Right renal cortex interstitium (tissue), 3 donors: ENCODE results near the gene UBE2Q2. TPM values are rescaled to one million over a fixed set of nuclear protein-coding genes. Genes with fewer than 3 reads are reported as not detected.
"Not testable (repeated sequence)": the region's sequence is repeated elsewhere in the genome, so short reads cannot be mapped to it uniquely, and the experiment has no call there.

ENCODE experiments used
- DNase-seq, 3 donors: peaks; one replicate each; pipeline ENCODE4 v3.0.0-alpha.2; 2013; ENCODE audit warnings: low read depth in 3 of 3, low spot score in 2 of 3
- polyA plus RNA-seq, 3 donors: library from polyadenylated mRNA; unstranded; fragments of 120-200 nt; gene quantifications; one replicate each; pipeline ENCODE4 v1.2.1, GENCODE V29; 2013; ENCODE audit not compliant: insufficient read length in 3 of 3

Gene UBE2Q2
- 10 to 100 TPM; 51.8 to 57.8 (median 55.8) TPM for polyA plus RNA-seq

GRCh38 chr15:75842722-75843677 lies at the start of gene UBE2Q2:
Gene UBE2Q2, plus strand, starts transcription at chr15:75843447. Its CDS starts 220 bp downstream, at chr15:75843667.
- DNase-seq = peak in 1 of 3 donors; percentile 41

DNA sequence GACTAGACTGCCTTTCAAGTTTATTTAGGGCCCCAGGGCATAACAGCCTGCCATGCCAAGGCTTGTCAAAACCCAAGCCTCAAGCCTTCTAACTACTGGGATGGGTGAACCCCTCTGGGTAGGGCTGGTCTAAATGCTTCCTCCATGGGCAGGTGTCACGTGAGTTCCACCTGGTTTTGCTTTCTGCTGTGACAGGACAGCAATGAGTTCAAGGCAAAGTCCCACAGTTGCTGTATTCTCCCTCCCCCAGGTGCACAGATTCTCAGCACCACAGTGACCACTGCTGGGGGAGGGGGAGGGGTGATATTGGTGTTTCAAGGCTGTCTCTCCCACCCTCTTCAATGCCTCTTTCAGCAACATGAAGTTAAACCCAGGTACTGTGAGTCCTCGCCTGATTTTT lies 46.9 kb upstream of the UBE2Q2 start:
- DNase-seq = no peak

- DNase-seq = not testable (repeated sequence)
Observed at GRCh38 chr15:75797146-75797545, 46.1 kb upstream of the UBE2Q2 start.

GRCh38 chr15:75799190-75799589 lies 44.1 kb upstream of the UBE2Q2 start:
- DNase-seq = no peak

DNA sequence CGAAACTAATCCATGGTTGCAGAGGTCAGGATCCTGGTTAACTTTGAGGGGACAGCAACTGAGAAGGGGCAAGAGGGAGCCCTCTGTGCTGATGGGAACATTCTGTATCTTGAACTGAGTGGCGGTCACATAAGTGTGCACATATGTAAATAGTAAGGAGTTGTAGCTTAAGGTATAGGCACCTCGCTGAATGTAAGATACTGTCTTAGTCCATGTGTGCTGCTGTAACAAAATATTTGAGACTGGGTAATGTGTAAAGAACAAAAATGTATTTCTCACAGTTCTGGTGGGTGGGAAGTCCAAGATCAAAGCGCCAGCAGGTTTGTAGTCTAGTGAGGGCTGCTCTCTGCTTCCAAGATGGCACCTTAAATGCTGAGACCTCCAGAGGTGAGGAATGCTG lies 42.8 kb upstream of the UBE2Q2 start:
- DNase-seq = not testable (repeated sequence)

- DNase-seq = peak; percentile 43 to 65 (median 55)
Observed at GRCh38 chr15:75801859-75802593, 41.2 kb upstream of the UBE2Q2 start.

DNA sequence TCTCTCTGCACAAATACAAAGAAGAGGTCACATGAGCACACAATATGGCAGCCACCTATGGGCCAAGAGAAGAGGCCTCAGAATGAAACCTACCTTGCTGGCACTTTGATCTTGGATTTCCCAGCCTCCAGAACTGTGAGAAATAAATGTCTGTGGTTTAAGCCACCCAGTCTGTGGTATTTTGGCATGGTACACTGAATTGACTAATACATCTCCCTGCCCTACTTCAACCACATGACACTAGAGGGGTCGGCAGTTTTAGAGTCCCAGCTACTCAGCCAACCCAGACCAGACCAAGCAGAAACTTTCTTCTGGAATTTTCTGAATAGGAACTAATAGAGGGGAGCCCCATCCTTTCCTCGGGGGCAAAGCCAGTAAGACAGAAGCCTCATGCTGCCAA lies 35.8 kb upstream of the UBE2Q2 start:
- not testable (repeated sequence) for DNase-seq

- DNase-seq = not testable (repeated sequence)
Observed at GRCh38 chr15:75808009-75808408, 35.2 kb upstream of the UBE2Q2 start.

GRCh38 chr15:75808563-75808962 lies 34.7 kb upstream of the UBE2Q2 start:
- no peak for DNase-seq

GRCh38 chr15:75809986-75810750 lies 33.1 kb upstream of the UBE2Q2 start:
- DNase-seq = no peak

GRCh38 chr15:75810874-75811498 lies 32.3 kb upstream of the UBE2Q2 start:
- no peak for DNase-seq

- DNase-seq = no peak
Observed at GRCh38 chr15:75811626-75812025, 31.6 kb upstream of the UBE2Q2 start.

- no peak for DNase-seq
Observed at GRCh38 chr15:75814794-75815193, 28.5 kb upstream of the UBE2Q2 start.

- DNase-seq = no peak
Observed at GRCh38 chr15:75815811-75816719, 27.2 kb upstream of the UBE2Q2 start.

GRCh38 chr15:75817138-75817935 lies 25.9 kb upstream of the UBE2Q2 start:
- no peak for DNase-seq

DNA sequence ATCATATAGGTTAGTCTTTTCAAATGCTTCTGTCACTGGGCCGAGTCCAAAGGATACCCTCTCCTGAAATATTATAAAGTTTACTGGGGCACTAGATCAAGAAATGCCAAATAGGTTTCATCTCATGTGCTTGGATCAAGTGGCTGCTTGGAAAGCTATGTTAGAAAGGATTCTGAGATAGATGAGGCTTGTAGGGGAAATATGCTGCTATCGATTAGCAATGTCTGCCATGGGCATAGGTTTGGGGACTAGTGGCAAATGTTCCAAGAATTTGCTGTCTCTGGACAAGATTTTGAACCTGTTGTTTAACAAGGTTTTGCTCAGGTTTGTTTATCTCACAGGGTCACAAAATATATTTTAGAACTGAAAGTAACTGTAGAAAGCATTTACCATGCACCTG lies 23.0 kb upstream of the UBE2Q2 start:
- no peak for DNase-seq

DNA sequence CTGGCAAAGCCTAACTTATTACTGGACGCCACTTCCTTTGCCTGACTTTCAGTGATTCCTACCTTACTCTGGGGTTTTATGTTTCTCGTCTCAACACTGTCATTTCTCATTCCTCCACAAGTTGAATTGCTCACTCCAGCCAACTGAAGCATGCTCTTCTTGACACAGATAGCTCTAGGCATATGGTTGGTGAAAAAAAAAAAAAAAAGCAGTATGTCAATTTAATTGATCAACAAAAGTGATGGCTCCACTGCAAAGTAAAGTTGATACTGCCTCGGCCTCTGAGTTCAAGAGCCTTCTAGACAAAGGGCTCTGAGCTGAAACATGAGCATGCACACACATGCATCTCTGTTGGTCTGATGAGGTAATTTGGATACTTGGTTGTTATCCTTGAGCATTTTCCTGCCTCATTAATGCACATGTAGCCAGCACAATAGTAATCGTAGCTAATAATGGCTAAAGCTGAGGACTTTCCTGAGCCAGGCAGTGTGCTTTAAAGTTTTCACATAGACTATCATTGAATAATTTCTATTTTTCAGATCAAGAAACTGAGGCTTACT lies 21.4 kb upstream of the UBE2Q2 start:
- no peak for DNase-seq

DNA sequence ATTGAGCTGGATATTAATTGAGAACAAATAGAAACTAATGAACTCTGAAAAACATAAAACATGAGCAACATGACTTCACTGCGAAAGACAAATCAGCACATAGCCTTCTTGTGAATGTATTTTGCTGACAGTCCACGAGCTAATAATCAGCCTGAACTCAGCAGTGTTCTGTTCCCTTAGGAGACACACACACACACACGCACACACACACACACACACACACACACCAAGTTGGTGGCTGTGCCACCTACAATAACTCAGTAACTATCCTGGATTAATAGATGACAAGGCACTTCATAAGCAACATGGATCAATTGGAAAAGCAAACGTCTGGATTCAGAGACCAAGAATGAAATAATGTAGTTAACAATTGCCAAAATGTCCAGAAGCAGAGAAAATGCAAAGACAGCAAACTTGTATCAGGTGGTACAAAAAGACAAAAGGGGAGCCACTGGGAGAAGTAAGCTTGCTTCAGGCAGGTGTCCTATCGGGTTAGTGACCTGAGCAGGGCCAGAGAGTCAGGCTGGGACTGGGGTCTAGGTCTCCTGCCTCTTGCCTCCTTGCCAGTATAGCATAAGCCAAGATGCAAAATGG lies 20.5 kb upstream of the UBE2Q2 start:
- no peak for DNase-seq
